H1 (cell line): Measurements from ENCODE around the gene MAML3. TPM values are rescaled to one million over a fixed set of nuclear protein-coding genes. Genes with fewer than 3 reads are reported as not detected.
A peak's percentile ranks its signal among the peaks of the same experiment; 100 is the strongest.

Source experiments
- CTCF ChIA-PET: fragments of 300-600 bp; sonication (Branson Sonifier 250); formaldehyde crosslinking; loops from one replicate; lab custom pipeline; 2021; ENCODE audit not compliant: partially characterized antibody; lab: Charles Lee
- POLR2A ChIA-PET: fragments of 300-600 bp; sonication (Branson Sonifier 250); formaldehyde crosslinking; loops from one replicate; lab custom pipeline; 2021; ENCODE audit warnings: inconsistent platforms; ENCODE audit not compliant: partially characterized antibody; lab: Charles Lee
- DNase-seq, 2 experiments: peaks; one replicate each; pipeline versions ENCODE4 v3.0.0 to v3.0.0-alpha.2; 2010 to 2022; ENCODE audit warnings: low spot score in 2 of 2, low read depth in 1 of 2, mixed read lengths in 1 of 2
- FAIRE-seq: peaks from 2 replicates; lab custom pipeline; 2011; peaks lifted over from hg19 to GRCh38; lab: Jason Lieb, UNC
- H2AFZ ChIP-seq: 2 replicates; pipeline ENCODE4 v1.8.1; 2012; ENCODE audit warnings: low read length, inconsistent platforms
- H2AK5ac ChIP-seq: 2 replicates; pipeline ENCODE4 v1.6.1; 2013; ENCODE audit warnings: low read depth, low read length
- H2BK120ac ChIP-seq: replicated peaks from 2 replicates; pipeline ENCODE3; 2013; ENCODE audit warnings: low read depth, low read length, inconsistent platforms
- H2BK12ac ChIP-seq: 2 replicates; pipeline ENCODE4 v1.6.1; 2013; ENCODE audit warnings: low read depth, low read length
- H2BK15ac ChIP-seq: 2 replicates; pipeline ENCODE4 v1.6.1; 2013; ENCODE audit warnings: low read length
- H2BK20ac ChIP-seq: 2 replicates; pipeline ENCODE4 v1.6.1; 2013; ENCODE audit warnings: low read length
- H2BK5ac ChIP-seq: 2 replicates; pipeline ENCODE4 v1.6.1; 2013; ENCODE audit warnings: low read depth, low read length
- H3K14ac ChIP-seq: 2 replicates; pipeline ENCODE4 v1.6.1; 2013; ENCODE audit warnings: inconsistent platforms; ENCODE audit not compliant: insufficient read length
- H3K18ac ChIP-seq: 2 replicates; pipeline ENCODE4 v1.6.1; 2013; ENCODE audit warnings: low read length; ENCODE audit errors: extremely low read depth
- H3K23ac ChIP-seq: 2 replicates; pipeline ENCODE4 v1.6.1; 2013; ENCODE audit warnings: inconsistent platforms; ENCODE audit not compliant: insufficient read length
- H3K23me2 ChIP-seq: 2 replicates; pipeline ENCODE4 v1.6.1; 2013; ENCODE audit warnings: low read depth, low read length
- H3K27ac ChIP-seq: 2 replicates; pipeline ENCODE4 v1.6.1; 2011; ENCODE audit warnings: low read depth, low read length, inconsistent platforms
- H3K27me3 ChIP-seq, 4 experiments: replicated peaks in 1 of 4; 1 replicate in 1 of 4; 2 replicates in 3 of 4; pipeline versions ENCODE4 v1.6.1 to v1.8.1; 2011 to 2013; ENCODE audit warnings: low read length in 3 of 4, mild to moderate bottlenecking in 3 of 4, inconsistent platforms in 2 of 4, mixed read lengths in 2 of 4, moderate library complexity in 1 of 4; ENCODE audit not compliant: control insufficient read depth in 3 of 4, insufficient read depth in 3 of 4; ENCODE audit errors: extremely low read depth in 1 of 4
- H3K36me3 ChIP-seq, 4 experiments: 2 replicates each; pipeline versions ENCODE4 v1.6.1 to v1.8.1; 2011 to 2013; ENCODE audit warnings: mild to moderate bottlenecking in 4 of 4, low read length in 3 of 4, moderate library complexity in 2 of 4, control low read depth in 1 of 4, inconsistent platforms in 1 of 4; ENCODE audit not compliant: insufficient read depth in 4 of 4, control insufficient read depth in 2 of 4
- H3K4ac ChIP-seq: replicated peaks from 2 replicates; pipeline ENCODE3; 2013; ENCODE audit warnings: low read length, low read depth, mixed read lengths, inconsistent platforms; ENCODE audit not compliant: insufficient read length
- H3K4me1 ChIP-seq, 4 experiments: replicated peaks in 1 of 4; 1 replicate in 1 of 4; 2 replicates in 3 of 4; pipeline versions ENCODE4 v1.6.1 to v1.8.1; 2011 to 2013; ENCODE audit warnings: low read length in 3 of 4, inconsistent platforms in 2 of 4, mixed read lengths in 1 of 4; ENCODE audit not compliant: insufficient read depth in 4 of 4, control insufficient read depth in 3 of 4
- H3K4me2 ChIP-seq, 2 experiments: 2 replicates each; pipeline versions ENCODE4 v1.6.1 to v1.8.1; 2011 to 2013; ENCODE audit warnings: low read depth in 2 of 2, low read length in 2 of 2, control low read depth in 1 of 2, inconsistent platforms in 1 of 2, mild to moderate bottlenecking in 1 of 2; ENCODE audit not compliant: insufficient read depth in 1 of 2
- H3K4me3 ChIP-seq, 4 experiments: fragments of 200-600, 300-600 bp in 1 of 4; sonication (generic), shearing (Covaris generic), sonication (Bioruptor Twin) in 1 of 4; 2 replicates each; pipeline versions ENCODE4 v1.5.1 to v1.8.1; 2011 to 2016; ENCODE audit warnings: low read length in 4 of 4, low read depth in 3 of 4, control low read depth in 2 of 4, inconsistent platforms in 2 of 4, mild to moderate bottlenecking in 2 of 4, mixed read lengths in 1 of 4, moderate library complexity in 1 of 4; ENCODE audit not compliant: insufficient read depth in 2 of 4; ENCODE audit errors: extremely low read depth in 1 of 4
- H3K56ac ChIP-seq: replicated peaks from 2 replicates; pipeline ENCODE3; 2013; ENCODE audit warnings: low read depth, mild to moderate bottlenecking, mixed read lengths, low read length, inconsistent platforms; ENCODE audit not compliant: insufficient read length
- H3K79me1 ChIP-seq: 2 replicates; pipeline ENCODE4 v1.6.1; 2013; ENCODE audit warnings: low read depth, low read length, control low read depth
- H3K79me2 ChIP-seq, 2 experiments: 2 replicates each; pipeline versions ENCODE4 v1.6.1 to v1.8.1; 2012 to 2013; ENCODE audit warnings: low read length in 2 of 2, mild to moderate bottlenecking in 2 of 2, inconsistent platforms in 1 of 2; ENCODE audit not compliant: insufficient read depth in 2 of 2, control insufficient read depth in 1 of 2
- H3K9ac ChIP-seq, 4 experiments: replicated peaks in 1 of 4; 1 replicate in 1 of 4; 2 replicates in 3 of 4; pipeline versions ENCODE4 v1.6.1 to v1.8.1; 2011 to 2013; ENCODE audit warnings: low read depth in 3 of 4, low read length in 3 of 4, control low read depth in 2 of 4, mild to moderate bottlenecking in 2 of 4, moderate library complexity in 2 of 4, inconsistent platforms in 1 of 4; ENCODE audit errors: extremely low read depth in 1 of 4
- H3K9me3 ChIP-seq, 2 experiments: 2 replicates each; pipeline versions ENCODE4 v1.6.1 to v1.8.1; 2012 to 2013; ENCODE audit warnings: mild to moderate bottlenecking in 2 of 2, moderate library complexity in 2 of 2, control low read depth in 1 of 2, inconsistent platforms in 1 of 2, low read depth in 1 of 2, low read length in 1 of 2, mixed read lengths in 1 of 2; ENCODE audit not compliant: insufficient read depth in 2 of 2
- H4K20me1 ChIP-seq, 2 experiments: replicated peaks in 1 of 2; 2 replicates each; pipeline versions ENCODE3 to v1.8.1; 2011 to 2013; ENCODE audit warnings: inconsistent platforms in 2 of 2, low read length in 2 of 2, mild to moderate bottlenecking in 1 of 2; ENCODE audit not compliant: insufficient read depth in 2 of 2, control insufficient read depth in 1 of 2
- H4K5ac ChIP-seq: 2 replicates; pipeline ENCODE4 v1.6.1; 2013; ENCODE audit warnings: low read length, low read depth, mixed read lengths, inconsistent platforms; ENCODE audit not compliant: insufficient read length
- H4K8ac ChIP-seq: 2 replicates; pipeline ENCODE4 v1.8.0; 2013; ENCODE audit warnings: mild to moderate bottlenecking, moderate library complexity, low read length, inconsistent platforms; ENCODE audit not compliant: insufficient read depth; ENCODE audit errors: extremely low read depth
- H4K91ac ChIP-seq: replicated peaks from 2 replicates; pipeline ENCODE3; 2013; ENCODE audit warnings: low read length, mixed read lengths, inconsistent platforms; ENCODE audit not compliant: insufficient read length
- ATF2 ChIP-seq: IDR thresholded peaks from 2 replicates; pipeline ENCODE4 v1.6.1; 2012; ENCODE audit warnings: low read length, inconsistent platforms
- ATF3 ChIP-seq: IDR thresholded peaks from 2 replicates; pipeline ENCODE4 v1.6.1; 2011; ENCODE audit warnings: low read depth, mild to moderate bottlenecking, low read length; ENCODE audit not compliant: insufficient read depth
- CREB1 ChIP-seq: IDR thresholded peaks from 2 replicates; pipeline ENCODE4 v1.6.1; 2012; ENCODE audit warnings: inconsistent platforms
- JUN ChIP-seq: IDR thresholded peaks from 2 replicates; pipeline ENCODE4 v1.6.1; 2011; ENCODE audit warnings: low read depth, mild to moderate bottlenecking, improper control_type of control experiment, low read length
- POLR2A ChIP-seq, 2 experiments: IDR thresholded peaks; 1 replicate in 1 of 2; 2 replicates in 1 of 2; pipeline ENCODE4 v1.6.1; 2011; ENCODE audit warnings: low read depth in 2 of 2, low read length in 2 of 2, mild to moderate bottlenecking in 2 of 2; ENCODE audit errors: control extremely low read depth in 1 of 2
- TBP ChIP-seq: IDR thresholded peaks from 2 replicates; pipeline ENCODE4 v1.6.1; 2011; ENCODE audit warnings: low read depth, low read length, improper control_type of control experiment
- TCF12 ChIP-seq: IDR thresholded peaks from 2 replicates; pipeline ENCODE4 v1.6.1; 2011; ENCODE audit warnings: low read depth, mild to moderate bottlenecking, low read length
- ZNF274 ChIP-seq: IDR thresholded peaks from 2 replicates; pipeline ENCODE4 v1.7.0; 2012; ENCODE audit warnings: low read length, borderline replicate concordance; ENCODE audit errors: extremely low read depth
- WGBS, 2 experiments: shearing (Covaris generic) in 1 of 2; methylation state at CpG; one replicate each; pipeline versions ENCODE4 v1.1.6 to v1.1.7; 2013 to 2015; ENCODE audit warnings: low lambda C conversion rate in 2 of 2, mixed read lengths in 2 of 2, inconsistent platforms in 1 of 2, low coverage in 1 of 2, missing lambda C conversion rate in 1 of 2; ENCODE audit not compliant: insufficient replicate concordance in 2 of 2, insufficient coverage in 1 of 2, insufficient read length in 1 of 2; ENCODE audit errors: extremely low coverage in 1 of 2, missing lambda C conversion rate in 1 of 2; 5-methylcytosine and 5-hydroxymethylcytosine counted together
- polyA plus RNA-seq, 7 experiments: library from polyadenylated mRNA; depleted of rRNA in 3 of 7; stranded (reverse) in 5 of 7; unstranded in 2 of 7; fragments of >200 nt in 5 of 7; fragments of 200-250 nt in 2 of 7; gene quantifications; 1 replicate in 5 of 7; 2 replicates in 1 of 7; 4 replicates in 1 of 7; pipeline versions ENCODE4 v1.2.1 to v1.2.3, GENCODE V29; 2011 to 2013; ENCODE audit warnings: missing spikeins in 2 of 7, mixed read lengths in 2 of 7
- total RNA-seq: library from RNA; stranded (reverse); fragmentation: NEBNext Ultra II Directional; extraction: Animal tissue kit (Norgen Biotek cat#: 25700); gene quantifications from 2 replicates; pipeline ENCODE4 v1.2.1, GENCODE V29; 2021
- TF ChIP-seq, protein P1 (sequence below): IDR thresholded peaks from 2 replicates; pipeline ENCODE4 v1.6.1; 2012; ENCODE audit warnings: inconsistent platforms

MAML3 gene
- total and polyA plus RNA-seq, 2 of the 8 experiments (the other 6 are each of a cell fraction or from before 2014, with no cell fraction given), result 2.1 to 5.7 TPM

DNA sequence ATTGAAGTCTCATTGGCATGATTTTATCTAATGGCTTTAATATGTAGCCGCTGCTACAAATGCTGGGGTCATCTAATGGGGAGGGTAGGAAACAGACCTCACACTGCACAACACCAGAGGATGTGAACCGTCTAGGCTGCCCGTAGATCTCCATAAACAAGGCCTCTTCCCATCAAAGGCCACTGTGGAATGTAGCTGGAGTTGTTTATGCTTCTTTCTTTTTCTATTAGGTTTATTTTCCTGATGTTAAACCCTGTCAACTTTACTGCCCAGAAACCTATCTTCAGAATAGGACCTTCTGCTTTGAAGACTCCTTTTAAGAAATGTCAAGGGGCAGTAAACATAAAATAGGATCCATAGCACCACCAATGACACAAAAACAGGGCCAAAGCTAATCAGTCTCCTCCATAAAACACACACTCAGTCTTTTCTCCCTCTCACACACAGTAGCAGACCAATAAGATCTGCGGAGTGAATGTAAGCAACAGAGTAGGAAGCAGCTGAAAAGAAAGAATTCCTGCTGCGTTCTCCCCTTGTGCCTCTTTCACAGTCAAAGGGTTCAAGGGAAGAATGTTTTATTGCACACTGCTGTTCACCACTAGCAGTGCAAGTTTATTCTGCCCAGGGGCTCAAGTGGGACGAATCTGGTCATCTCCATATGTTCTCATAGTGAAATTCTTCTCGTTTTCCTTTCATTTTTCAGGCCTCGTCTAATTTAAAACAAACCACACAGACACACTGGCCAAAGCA is 72.2 kb downstream of the MAML3 start:
- CTCF ChIA-PET, result interaction anchor here (1.1 to 1.4 kb wide), 6 partner anchors 11 to 209 kb away, joined by 3 to 4 read pairs (median 3); no protein-coding TSS in a partner anchor
- H2BK20ac ChIP-seq, result no peak overlapping the region
- H2AK5ac ChIP-seq, result no peak overlapping the region
- no peak overlapping the region for H2BK120ac ChIP-seq
- H3K9ac ChIP-seq, result no peak overlapping the region
- no peak overlapping the region for H3K4me2 ChIP-seq
- no peak overlapping the region for H4K91ac ChIP-seq
- peaks cover 1 to 20% (median 12%) of the 10 kb centered on the region in 4 experiments; a peak in 5 of 7 replicates for H3K4me1 ChIP-seq
- H2BK15ac ChIP-seq, result no peak overlapping the region
- no peaks in the 10 kb centered on the region for H3K9me3 ChIP-seq
- H3K18ac ChIP-seq, result no peak overlapping the region
- H3K4ac ChIP-seq, result no peak overlapping the region
- H3K14ac ChIP-seq, result no peak overlapping the region
- no peak overlapping the region for H3K23ac ChIP-seq
- H2BK5ac ChIP-seq, result no peak overlapping the region
- POLR2A ChIA-PET, result interaction anchor here (0.7 to 1.7 kb wide), 4 partner anchors 11 to 68 kb away, joined by 3 to 7 read pairs (median 4); no protein-coding TSS in a partner anchor
- H4K20me1 ChIP-seq, result no peaks in the 10 kb centered on the region
- no peaks in the 10 kb centered on the region for H3K23me2 ChIP-seq
- no peak overlapping the region for H3K27ac ChIP-seq
- peak overlapping the region; percentile 82 for H2BK12ac ChIP-seq
- no peak overlapping the region for H3K4me3 ChIP-seq
- no peak overlapping the region for H3K56ac ChIP-seq
- WGBS, 2 experiments, result 89% methylated on average over 8 of the region's 8 CpGs; no CpG with 5 or more reads in 1 of the 2 experiments
- no peak overlapping the region for H4K8ac ChIP-seq
- no peaks in the 10 kb centered on the region for H3K27me3 ChIP-seq
- no peak for DNase-seq
- H3K79me1 ChIP-seq, result no peaks in the 10 kb centered on the region
- FAIRE-seq, result no peak
- H3K36me3 ChIP-seq, result no peaks in the 10 kb centered on the region
- H3K79me2 ChIP-seq, result no peaks in the 10 kb centered on the region
- H2AFZ ChIP-seq, result peak overlapping the region; percentile 12; the same call in 1 of the 2 replicates
- H4K5ac ChIP-seq, result no peak overlapping the region
- TF ChIP-seq ATF2, result no peak
- TF ChIP-seq TBP, result no peak
- TF ChIP-seq, protein P1, sequence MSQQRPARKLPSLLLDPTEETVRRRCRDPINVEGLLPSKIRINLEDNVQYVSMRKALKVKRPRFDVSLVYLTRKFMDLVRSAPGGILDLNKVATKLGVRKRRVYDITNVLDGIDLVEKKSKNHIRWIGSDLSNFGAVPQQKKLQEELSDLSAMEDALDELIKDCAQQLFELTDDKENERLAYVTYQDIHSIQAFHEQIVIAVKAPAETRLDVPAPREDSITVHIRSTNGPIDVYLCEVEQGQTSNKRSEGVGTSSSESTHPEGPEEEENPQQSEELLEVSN, result no peak
- TF ChIP-seq ZNF274, result no peak
- no peak for TF ChIP-seq POLR2A (IDR thresholded peaks at IDR 0.05; ENCODE audit: control extremely low read depth in 1 of 2, low read depth in 2 of 2, low read length in 2 of 2)
- no peak for TF ChIP-seq ATF3
- TF ChIP-seq CREB1, result no peak
- no peak for TF ChIP-seq JUN
- no peak for TF ChIP-seq TCF12
